ENCODE measurements around the gene GRHL3.

GRHL3 gene

DNA sequence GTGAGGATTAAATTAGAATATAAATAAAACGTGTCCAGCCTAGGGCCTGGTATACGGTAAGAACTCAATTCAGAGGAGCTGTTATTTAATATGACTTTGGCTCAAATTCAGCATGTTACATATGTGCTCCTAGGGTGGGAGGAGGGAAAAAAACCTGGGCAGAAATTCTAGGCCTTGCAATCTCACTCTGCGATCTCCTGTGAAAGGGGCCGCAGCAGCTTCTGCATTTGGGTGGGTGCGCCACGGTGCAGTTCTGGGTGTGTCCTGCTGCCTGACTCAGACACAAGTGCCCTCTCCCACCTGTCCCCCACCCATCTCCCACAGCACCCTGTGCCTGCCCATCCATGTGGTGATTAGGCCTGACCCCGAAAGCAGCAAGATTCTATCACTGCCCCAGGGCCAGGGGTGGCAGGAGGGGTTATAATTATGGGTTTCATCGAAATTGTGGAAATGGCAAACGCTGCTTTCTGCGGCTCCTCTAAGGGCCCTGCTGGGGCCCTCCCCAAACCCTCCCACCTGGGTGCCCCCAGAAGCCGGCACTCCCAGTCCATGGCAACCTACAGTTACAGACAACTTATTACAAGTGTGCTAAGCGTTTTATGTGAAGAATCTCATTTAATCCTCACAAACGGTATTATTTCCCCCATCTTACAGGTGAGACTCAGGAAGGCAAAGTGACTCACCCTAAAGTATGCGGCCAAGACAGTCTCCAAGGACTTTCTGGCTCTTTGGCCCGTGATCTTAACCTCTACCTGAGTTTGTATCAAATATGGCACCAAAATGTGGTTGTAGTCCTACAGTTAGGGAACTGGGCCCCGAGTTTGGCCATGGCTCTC, 25.5 kb upstream of the GRHL3 start:
- DNase-seq, result no peak

DNA sequence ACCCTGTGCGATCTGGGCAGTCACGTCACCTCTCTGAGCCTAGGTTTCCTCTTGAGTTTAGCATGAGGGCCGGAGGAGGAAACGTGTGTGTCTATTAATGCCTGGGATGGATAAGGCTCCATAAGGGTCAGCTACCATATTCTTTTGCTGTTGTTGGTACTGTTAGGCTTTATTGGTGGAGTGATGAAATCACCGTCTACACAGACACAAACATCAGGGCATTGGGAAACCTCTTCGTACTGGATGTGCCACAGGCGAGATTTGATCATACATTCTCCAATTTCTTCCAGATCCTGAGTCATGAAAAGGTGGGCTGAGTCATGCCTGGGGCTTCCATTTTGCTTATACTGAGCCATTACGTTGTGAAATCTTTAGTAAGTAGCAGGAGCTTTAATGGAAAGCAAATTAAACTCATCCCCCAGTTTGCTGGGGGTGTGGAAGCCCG, 24.9 kb upstream of the GRHL3 start:
- DNase-seq, result no peak

DNA sequence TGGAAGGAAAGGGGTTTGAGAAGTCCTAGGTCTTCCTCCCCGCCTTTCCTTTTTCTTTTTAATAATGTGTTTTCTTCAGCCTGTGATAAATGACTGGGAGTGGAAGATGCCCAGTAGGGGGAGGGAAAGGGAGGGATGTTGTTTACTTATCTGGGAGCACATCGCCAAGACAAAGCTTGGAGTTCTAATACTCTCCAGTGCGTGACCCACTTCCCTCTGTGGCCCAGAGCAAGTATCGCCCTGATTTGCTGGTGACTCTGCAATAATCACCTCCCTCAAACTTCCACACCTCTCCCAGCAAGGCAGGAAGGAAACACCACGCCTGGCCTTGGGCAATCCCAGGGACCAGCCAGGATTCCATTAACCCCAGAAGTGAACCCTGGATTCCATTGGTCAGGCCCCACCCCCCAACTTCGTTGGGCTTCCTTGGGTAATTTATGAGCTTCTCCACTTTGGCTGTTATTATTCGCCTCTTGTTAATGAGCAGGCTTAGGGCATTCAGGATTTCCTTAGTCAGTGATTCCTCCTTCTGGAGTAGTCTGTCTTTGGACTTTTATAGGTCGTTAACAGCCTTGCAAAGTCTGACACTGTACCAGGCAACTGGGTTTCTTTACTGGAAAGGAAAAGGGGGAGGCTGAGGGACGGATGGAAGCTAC, 24.3 kb upstream of the GRHL3 start:
- DNase-seq, result no peak

DNA sequence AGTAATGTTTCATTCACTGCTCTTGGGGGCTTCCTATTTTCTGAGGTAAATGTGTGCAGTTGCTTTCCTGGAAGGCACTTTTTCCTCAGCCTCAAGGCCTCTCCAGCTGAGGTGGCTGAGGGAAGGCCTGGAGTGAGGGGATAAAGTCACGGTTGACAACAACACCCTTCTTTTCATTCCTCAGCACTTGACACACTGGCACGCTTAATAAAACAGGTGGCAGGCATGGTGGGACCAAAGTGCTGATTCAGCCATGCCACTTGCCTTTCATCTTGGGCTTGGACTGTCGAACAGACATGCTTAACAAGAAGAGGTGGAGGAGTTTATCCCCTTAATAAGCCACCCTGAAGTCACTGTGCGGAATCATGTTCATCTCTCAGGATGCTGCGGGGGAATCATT, 23.6 kb upstream of the GRHL3 start:
- DNase-seq, result no peak

DNA sequence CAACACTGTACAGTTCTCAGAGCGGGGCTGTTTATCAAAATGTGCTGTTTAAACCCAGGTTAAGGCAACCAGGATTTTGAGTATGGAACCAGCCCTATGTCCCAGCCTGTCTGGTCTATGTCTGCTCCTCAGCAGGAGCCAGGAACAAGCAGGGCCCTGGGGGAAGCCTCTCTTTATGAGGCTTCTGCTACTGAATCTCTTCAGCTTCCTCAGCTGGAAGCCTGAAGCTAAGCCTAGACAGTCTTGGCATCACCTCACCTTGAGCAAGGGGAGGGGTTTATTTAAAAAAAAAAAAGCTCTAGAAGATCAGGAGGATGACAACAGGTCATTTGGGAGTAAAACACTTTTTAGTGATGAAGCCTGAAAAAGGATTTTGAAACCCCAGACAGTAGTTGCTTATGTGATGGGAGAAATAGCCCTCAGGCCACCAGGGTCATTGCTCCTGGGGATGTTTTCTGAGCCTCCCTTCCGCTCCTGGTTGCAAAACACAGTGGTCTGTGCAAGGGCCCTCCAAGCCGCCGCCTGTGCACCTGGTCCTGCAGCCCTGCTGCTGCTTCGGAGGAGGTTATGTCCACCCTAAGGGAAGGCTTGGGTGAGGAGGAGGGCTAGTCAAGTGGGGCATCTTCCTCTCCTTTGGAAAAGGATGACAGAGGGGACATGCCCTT, 21.8 kb upstream of the GRHL3 start:
- no peak for DNase-seq

DNA sequence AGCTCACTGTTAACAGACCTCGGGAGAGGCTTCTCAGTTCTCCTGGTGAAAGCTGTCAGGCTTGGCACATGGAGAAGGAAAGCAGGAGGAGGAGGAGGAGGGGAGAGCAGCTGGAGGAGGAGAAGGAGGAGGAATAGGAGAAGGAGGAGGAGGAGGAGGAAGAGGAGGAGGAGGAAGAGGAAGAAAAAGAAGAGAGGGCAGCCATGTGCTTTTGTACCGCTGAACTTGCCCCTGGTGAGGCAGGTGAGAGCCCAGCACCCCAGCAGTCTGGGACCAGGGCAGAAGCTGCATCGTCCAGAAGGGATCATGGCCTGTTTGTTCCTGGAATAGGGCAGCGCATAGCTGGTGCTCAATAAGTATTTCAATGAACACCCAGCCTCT, 21.3 kb upstream of the GRHL3 start:
- DNase-seq, result no peak

DNA sequence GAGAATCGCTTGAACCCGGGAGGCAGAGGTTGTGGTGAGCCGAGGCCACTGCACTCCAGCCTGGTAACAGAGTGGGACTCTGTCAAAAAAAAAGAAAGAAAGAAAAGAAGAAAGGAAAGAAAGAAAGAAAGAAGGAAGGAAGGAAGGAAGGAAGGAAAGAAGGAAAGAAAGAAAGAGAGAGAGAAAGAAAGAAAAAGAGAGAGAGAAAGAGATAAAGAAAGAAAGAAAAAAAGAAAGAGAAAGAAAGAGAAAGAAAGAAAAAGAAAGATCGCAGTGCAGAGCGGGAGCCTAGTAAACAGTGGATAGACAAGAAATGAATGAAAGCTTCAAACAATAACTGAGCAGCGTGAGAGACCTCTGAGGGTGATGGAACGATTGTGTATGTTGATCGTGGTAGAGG, 20.6 kb upstream of the GRHL3 start:
- no peak for DNase-seq

DNA sequence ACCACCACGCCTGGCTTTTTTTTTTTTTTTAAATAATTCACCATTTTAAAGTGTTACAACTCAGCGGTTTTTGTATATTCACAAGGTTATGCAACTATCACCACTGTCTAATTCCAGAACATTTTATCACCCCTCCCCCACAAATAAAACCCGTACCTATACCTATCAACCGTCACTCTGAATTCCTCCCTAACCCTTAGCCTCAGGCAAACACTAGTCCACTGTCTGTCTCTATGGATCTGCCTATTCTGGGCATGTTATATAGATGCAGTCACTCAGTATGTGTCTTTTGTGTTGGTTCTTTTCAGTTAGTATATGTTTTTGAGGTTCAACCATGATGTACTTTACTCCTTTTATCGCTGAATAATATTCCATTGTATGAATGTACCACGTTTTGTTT, 19.3 kb upstream of the GRHL3 start:
- DNase-seq, result no peak

DNA sequence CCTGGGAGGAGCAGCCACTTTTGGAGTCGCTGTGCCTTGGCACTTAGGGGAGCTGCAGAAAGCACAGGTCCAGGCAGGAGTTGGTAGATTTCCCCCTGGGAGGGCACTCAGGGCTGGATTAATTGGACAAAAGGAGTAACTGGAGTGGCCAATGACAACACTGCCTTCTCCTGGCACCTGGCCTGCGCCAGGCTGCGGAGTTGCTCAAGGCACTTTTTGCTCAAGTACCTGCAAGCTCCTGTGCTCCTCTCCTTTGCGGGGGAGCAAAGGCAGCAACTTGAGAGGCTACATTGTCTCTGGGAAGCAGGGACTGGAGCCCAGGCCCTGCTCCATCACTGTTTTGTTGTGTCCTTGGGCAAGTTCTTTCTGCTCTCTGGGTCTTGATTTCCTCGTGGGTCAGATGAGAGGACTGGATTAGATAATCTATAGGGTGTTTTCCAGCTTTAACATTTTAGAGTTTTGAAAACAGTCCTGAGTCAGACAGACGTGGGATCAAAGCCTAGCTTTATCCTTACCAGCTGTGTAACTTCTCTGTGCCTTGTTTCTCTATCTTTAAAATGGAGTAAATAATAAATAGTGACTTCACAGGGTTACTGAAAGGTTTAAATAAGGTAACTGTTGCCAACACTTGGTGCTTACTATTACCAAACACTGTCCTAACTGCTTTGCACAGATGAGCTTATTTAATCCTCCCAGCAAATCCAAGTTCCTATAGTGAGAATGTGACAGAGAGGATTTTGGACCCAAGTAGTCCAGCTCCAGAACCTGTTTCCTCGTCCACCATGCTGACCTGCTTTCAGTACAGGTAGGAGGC, 18.0 kb upstream of the GRHL3 start:
- no peak for DNase-seq

DNA sequence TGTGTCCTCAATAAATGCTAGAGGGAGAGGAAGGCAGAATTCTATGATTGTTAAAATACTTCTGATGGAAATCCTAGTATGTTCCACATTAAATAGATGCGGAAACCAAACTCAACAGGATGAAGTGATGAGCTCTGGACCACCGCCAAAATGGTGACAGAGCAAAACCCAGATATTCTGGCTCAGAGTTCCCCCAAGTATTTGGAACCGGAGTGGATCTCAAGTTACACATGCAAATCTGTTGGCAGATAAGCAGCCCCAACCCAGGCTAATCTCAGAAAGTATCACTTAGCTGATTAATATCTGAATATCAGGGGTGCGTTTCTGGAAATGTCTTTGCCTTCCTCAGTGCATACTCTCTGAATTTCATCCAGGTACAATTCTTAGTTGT, 17.4 kb upstream of the GRHL3 start:
- DNase-seq, result no peak

DNA sequence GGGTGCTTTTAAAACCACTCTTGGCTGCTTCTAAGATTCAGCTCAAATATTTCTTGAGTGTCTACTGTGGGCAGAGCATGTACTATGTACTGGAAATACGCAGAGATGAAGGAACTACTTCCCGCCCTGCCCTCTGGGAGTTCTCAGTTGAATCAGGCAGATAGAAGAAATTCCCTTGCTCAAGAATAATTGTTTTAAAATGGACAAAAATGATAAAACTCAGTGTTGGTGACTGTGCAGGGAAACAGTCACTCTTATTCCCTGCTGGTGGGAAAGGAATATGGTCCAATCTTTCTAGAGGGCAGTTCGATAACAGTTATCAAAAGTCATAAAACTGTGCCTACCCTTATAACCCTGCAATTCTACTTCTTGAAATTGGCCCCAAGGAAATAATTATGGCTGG, 16.9 kb upstream of the GRHL3 start:
- DNase-seq, result no peak

DNA sequence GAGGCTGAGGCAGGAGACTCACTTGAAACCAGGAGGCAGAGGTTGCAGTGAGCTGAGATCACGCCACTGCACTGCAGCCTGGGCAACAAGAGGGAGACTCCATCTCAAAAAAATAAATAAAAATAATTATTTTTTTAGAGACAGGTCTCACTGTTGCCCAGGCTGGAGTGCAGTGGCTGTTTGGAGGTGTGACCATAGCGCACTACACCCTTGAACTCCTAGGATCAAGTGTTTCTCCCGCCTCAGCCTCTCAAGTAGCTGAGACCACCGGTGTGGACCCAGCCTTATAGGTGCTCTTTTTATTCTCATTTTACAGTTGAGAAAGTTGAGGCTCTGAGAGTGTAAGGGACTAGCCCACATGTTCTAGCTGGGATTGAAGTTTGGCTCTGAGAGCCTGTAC, 15.6 kb upstream of the GRHL3 start:
- no peak for DNase-seq

DNA sequence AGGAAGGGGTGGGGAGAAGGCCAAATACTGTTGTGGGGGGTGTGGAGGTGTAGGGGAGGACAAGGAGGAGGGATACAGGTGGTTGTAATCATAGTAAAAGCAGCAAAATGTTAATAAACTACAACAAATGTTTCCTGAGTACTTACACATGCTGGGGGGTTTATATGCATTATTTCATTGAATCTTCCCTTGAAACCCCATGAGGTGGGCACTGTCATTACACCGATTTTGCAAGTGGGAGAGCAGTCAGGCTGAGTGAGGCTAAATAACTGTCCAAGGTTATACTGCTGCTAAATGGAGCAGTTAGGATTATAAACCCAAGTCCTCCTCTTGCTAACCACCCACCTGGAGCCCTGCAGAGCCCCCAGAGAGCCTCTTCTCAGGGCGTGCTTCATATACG, 14.4 kb upstream of the GRHL3 start:
- DNase-seq, result no peak

DNA sequence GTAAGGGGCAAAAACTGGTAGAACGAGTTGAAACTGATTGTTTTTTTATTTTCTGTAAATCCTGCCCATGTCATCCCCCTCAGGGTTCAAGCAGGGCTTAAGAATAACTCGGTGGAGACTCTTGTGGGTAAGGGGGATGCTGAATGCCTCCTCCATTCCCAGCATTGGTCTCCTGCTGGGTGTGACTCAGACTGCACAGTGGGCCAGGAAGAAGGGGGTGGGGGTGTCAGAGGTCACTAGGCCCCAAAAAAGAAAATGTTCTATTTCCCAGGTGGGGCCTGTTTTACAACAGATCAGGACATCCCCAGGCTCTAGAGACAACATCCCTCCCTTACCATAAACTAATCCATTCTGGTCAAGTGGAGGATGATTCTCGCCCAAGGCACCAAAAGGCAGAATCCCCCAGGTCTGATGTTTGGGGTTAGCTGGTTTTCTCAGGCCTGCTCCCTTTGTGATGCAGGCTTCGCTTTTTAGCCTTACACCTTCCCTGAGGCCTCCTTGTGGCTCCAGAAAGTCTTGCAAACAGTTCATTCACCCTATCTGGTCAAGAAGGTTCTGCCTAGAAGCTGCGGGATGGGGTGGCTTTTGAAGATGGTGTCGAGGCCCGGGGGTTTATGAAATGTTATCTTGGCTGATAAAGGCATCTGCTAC, 10.7 kb upstream of the GRHL3 start:
- DNase-seq, result no peak

DNA sequence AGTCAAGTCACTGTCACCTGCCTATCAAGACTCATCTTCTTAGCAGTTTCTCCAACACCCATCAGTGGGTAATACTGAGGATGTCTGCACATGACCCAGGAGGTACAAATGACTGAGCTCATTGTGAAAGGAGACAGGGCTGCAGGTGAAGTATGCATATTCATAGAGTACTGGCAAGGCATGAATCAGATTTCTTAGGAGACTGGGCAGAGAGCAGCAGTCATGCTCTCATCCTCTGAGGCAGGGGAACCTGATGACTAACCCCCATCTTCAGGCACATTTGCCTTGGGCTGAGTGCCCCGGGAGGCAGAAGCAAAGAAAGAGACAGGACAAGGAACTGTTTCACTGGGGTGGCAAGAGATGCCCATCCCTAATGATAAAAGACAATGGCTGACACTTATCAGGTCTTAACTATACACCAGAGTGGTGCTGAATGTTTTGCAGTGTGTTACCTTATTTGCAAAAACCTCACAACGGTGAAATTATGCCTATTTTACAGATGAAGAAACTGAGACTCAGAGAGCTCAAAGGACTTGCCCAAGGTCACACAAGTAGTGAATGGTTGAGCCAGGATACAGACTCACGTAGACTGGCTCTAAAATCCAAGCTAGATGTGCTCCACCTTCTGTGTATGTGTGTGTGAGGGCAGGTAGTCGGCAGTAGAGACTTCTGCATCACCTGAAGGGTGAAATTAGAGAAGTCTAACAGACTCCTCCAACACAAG, 9.2 kb upstream of the GRHL3 start:
- DNase-seq, result no peak

DNA sequence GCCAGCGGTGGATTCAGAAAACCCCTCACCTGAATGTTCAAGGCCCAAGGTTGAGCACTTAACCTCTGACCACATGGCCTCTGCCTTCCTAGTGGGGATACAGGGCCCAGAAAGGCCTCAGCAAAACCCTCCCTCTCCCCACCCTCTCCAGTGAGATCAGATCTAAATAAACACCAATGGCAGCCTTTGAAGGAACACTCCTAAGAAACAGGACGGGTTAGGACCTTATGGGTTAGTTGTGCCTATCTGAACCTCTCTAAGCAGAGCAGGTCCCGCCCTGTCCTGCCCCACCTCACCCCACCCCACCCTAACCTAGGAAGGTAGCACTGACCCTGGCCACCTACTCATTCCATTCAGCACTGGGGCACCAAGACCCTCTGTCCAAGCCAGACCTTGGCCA, 7.9 kb upstream of the GRHL3 start:
- DNase-seq, result no peak

DNA sequence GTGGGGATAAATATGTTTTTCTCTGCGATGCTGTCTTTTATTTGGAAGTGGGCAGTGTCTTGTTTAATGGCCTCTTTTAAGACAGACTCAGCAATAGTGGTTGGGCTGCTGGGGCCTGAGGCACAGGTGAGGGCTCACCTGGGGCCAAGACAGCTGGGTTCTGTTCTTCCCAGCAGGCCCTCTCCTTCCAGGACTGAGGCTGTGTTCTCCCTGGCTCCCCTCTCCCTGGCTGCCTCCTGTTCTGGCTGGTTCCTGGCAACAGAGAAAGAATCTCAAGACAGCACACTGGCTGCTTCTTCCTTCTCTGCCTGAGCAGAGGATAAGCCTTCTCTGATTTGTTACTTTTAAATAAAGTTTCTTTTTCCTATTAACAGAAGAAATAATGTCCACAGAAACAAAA, 7.4 kb upstream of the GRHL3 start:
- no peak for DNase-seq

DNA sequence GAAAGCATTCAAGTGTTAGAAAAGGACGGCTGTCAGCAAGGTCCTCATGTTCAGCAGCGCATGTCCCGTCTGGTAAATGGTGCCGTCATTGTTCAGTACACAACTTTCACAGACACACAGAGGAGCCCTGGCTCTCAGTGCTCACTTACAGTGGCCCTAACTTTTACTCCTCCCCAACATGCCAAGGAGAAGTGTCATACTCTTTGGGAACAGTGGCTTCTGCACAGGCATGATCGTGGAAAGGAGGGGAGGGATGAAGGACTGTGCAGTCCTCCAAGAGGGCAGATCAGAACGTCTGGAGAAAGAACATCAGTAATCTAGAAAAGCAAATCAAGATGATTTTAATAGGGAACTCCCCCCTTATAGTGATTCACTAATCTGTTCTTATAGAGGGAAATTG, 3.8 kb upstream of the GRHL3 start:
- DNase-seq, result no peak

DNA sequence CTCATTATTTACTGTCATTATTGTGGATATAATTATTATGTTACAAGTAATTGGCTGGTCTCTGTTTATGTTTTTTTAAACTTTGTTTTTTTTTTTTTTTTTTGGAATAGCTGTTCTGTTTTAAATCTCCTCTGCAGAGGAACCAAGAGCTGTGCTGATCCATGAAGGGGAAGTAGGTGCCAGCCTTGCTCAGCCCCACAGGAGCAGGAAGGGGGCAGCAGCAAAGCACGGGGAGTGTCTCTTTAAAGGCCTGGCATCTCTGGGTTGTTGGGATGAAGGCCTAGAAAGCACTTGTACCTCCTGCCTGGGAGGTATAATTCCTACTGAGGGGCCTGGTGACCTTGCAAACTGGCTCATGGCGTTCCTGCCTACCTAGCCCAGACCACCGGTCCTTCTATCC, 2.5 kb upstream of the GRHL3 start:
- DNase-seq, result no peak

DNA sequence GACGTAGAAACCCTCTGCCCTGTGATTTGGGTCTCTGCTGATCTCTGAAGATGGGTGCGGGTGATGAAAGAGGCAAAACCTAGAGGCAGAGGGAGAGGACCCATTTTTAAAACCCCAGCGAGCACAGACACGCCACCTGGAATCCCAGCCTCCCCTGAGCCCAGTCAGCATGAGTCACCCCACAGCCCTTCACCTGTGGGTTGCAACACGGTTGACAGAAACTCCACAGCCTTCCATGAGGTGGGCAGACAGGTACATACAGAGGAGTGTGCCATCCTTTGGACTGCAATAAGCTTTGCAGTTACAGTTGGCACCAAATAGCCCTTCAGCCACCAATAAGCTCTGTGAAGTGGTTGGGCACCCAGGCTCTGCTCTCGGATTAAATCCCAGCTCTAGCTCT, 2.1 kb upstream of the GRHL3 start:
- DNase-seq, result no peak

DNA sequence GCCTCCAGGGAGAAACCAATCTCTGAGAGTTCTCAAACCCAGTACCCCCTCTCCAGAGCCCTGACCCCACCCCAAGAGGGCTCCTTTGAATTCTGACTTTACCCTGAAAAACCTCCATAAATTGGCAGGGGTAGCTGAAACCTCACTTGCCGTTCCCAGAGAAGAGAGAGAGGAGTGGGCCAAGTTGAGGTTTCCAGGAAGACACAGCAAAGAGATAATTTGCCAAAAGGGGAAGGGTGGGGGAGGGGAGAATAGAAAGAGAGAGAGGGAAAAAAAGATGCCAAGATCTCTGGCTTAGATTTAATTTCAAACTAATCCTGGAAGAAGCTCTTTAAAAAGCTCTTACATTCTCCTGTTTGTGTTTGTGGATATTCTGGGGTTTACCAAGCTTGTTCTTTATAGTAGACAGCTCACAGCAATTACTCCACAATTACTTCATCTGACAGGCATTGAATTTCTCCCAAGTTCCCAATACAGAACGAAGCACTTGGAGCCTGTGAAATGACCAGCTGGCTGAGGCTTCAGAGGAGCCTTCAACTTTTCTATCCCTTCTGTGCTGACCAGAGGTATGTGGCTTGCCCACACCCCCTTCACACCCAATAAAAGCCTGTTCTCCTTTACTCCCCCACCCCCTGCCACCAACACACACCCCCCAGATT, 1.1 kb upstream of the GRHL3 start:
- no peak for DNase-seq

Data from NCI-H1092 treated with DMSO at 0.1 percent for 48 hours (cell line).